GM04503 (cell line): ENCODE measurements around the gene RPS25.
"Not testable (repeated sequence)": the region's sequence is repeated elsewhere in the genome, so short reads cannot be mapped to it uniquely, and the experiment has no call there.

Source experiments
- DNase-seq: peaks from one replicate; pipeline ENCODE4 v3.0.0-alpha.2; 2012; ENCODE audit warnings: low read depth

Gene RPS25

DNA sequence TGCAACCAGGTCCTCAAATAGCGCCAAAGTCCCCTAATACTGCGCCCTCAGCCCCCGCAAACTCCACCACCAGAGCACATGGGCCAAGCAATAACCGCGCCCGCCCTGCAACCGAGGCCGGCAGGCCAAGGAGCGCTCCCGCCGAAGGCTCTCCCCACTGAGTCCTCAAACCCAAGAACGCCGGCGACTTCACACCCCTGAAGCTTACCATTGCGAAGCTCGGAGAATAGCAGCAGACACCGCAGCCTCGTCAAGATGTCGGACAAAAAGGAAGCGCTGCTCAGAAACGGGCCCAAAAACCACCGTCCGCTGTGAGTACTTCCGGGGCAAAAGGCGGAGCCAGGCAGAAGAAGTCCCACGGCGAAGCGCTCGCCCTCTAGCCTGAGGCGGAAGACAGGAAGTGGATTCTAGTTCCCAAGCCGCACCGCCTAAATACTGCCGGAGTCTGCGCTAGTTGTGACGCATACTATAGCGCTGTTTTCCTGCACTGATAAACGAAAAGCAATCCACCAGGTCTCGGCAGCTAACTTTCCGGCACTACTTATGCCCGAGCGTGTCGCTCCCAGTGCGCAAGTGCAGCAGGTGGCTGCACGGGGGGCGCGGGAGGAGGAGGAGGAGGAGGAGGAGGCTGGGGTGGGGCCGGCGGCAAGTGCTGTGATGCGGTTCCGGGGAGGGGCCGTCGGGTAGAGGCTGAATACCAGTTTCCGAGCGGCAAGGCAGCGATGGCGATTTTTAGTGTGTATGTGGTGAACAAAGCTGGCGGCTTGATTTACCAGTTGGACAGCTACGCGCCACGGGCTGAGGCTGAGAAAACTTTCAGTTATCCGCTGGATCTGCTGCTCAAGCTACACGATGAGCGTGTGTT lies at the start of gene RPS25, which contains the start of gene TRAPPC4:
Gene RPS25 (minus strand): TSS at position 270 of the 865 bp plus-strand sequence. CDS start 59 bp downstream, at position 211.
Gene TRAPPC4 (plus strand): TSS at position 693 of the 865 bp plus-strand sequence. CDS start 30 bp downstream, at position 723.
- peak; percentile 85 for DNase-seq

DNA sequence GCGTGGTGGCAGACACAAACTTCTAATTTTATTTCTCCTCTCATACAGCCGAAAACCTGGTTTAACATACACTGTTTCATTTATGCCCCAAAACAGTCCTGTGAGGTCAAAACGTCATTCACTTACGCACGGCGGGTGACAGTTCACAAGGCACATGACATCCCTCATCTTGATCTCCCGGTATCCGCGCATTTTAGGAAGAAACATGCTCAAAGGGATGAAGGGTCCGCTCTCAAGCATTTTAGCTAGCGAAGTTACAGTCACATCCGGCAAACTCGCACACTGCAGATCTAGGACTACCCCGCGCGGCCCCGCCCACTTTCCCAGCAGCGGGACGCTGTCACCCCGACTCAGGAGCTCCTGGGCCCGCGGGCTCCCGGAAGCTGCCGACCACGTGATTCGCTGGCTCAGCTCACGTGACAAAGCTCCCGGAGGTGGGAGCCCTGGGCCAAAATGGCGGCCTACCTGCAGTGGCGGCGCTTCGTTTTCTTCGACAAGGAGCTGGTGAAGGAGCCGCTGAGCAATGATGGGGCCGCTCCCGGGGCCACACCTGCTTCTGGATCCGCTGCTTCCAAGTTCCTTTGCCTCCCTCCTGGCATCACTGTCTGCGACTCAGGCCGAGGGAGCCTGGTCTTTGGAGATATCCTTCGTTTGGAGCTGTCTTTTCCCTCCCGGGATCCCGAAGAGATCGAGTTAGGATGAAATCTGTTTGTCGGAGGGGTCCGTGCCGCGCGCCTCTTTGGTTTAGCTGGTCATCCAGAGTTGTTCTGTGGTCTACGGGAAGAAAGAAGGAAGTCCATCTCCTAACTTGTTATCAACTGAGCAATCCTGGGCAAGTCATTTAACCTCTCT lies 49.5 kb upstream of the RPS25 start, which contains the start of gene VPS11:
Gene VPS11 (plus strand): TSS at position 448 of the 852 bp plus-strand sequence. CDS start 6 bp downstream, at position 454.
- DNase-seq = peak; percentile 73

DNA sequence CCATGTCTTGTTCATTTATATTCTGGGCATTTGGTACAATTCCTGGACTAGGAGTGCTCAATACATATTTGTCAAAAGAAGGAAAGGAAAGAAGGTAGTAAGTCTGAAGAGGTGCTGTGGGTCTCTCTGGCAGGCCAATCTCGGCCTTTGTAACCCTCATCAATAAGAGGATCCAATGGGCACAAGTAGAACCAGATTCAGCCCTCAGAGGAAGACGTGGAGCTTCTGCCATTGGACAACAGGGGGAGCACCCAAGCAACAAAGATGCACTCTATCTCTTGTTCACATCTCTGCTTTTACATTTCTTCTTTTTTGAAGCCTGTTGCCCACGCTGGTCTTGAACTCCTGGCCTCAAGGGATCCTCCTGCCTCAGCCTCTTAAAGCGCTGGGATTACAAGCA lies 47.2 kb upstream of the RPS25 start:
- DNase-seq = no peak

DNA sequence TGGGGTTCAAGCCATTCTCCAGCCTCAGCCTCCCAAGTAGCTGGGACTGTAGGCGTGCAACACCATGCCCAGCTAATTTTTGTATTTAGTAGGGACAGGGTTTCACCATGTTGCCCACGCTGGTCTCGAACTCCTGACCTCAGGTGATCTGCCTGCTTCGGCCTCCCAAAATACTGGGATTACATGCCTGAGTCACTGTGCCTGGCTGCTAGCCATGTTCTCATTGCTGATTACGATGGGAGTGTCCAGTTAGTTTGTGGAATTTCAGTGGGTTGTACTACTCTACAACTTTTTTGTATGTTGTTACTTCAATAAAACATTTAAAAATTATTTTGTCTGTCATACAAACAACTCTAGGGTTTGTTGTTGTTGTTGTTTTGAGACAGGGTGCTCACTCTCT lies 44.6 kb upstream of the RPS25 start:
- no peak for DNase-seq

DNA sequence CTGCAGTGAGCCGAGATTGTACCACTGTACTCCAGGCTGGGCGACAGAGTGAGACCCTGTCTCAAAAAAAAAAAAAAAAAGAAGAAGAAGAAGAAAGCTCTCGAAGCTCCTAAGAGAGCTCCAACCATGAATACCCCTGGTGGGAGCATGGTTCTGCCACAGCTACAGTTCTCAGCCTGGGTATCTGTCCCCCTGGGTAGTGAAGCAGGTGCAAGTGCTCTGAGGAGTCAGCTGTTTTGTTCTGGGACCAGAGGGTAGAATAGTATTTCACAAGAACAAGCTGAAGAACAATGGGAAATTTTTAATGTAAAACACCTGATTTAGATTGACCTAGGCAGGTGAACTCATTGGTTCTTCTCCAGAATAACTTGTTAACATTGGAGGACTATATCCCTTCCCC lies 43.1 kb upstream of the RPS25 start:
- no peak for DNase-seq

DNA sequence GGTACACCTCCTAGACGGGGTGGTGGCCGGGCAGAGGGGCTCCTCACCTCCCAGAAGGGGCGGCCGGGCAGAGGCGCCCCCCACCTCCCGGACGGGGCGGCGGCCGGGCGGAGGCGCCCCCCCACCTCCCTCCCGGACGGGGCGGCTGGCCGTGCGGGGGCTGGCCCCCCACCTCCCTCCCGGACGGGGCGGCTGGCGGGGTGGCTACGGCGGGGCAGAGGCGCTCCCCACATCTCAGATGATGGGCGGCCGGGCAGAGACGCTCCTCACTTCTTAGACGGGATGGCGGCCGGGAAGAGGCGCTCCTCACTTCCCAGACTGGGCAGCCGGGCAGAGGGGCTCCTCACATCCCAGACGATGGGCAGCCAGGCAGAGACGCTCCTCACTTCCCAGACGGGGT lies 41.0 kb upstream of the RPS25 start:
- not testable (repeated sequence) for DNase-seq

DNA sequence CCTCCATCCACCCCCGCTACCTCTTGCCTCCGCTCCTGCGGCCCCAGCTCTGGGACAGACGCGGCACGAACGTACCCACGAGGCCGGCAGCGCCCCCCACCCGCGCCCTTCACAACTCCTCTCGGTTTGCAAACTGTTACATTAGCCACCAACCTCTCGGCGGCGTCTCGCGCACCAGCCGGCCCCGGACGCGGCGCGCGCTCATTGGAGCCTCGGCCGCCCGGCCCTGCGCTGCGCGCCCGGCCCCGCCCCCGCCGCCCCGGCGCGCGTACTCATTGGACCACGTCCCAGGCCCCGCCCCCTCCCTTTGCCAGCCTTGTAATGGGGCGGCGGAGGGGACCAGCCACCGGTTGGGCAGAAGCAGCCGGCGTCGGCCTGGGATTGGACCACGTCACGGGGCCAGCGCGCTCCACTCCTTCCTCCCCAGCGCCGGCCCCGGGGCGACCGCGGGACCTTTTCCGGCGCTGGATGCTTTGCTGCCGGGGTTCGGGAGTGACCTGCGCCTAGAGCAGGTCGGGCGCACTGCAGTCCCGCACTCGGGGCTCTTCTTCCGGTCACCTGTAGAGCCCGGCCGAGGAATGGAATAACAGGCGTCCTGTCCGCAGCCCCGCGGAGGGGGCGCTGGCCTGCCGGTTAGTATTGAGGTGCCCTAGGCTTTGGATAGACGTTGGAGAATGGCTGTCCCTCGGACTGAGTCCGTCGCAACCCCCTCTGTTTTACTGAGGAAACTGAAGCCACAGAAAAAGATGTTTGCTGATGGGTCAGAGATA lies 39.0 kb upstream of the RPS25 start, which contains the start of gene HYOU1:
Gene HYOU1 (minus strand): TSS at position 206 of the 770 bp plus-strand sequence. CDS start 1,045 bp downstream, outside the sequence.
- peak; percentile 56 for DNase-seq

DNA sequence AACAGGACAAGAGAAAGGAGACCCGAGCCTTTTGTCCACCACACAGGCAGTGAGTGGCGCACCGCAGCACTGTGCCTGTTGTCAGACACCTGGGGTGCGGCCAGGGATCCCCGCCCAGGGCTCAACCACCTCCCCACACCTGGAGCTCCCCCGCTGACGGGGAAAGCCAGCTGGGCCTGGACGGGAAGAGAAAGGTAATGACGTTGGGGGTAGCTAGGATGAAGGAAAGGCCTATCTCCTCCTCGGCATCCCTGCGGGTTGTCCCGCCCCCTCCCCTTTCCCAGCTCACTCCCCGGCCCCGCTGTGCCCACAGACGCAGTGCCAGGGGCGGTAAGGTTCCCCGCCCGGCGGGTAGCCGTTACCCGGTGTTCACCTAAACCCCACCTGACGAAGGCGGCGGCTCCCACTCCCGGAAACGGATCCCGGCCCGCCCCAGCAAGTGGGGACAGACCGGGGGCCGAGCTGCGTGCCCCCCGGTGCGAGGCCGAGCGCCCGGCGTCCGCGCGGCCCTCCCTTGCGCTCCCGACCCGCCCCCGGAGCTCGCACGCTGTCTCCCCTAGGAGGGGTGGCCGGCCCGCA lies 38.4 kb upstream of the RPS25 start:
- no peak for DNase-seq

DNA sequence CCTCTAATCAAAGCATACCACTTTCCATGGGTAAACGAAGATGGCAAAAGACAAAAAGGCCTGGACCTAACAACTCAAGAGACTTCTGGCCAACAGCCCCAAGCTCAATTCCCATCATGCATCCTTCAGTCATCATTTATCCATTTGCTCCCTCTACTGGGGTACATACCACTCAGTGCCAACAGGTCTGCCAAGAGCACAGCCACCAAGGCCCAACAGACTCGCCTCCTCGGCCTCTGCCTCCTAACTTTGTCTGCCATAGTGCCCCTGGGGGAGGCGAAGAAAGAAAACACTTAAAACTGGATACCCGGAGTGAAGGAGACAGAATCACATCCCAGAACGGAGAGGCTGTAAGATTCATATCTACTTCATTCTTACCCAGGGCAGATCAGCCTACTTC lies 37.8 kb upstream of the RPS25 start:
- no peak for DNase-seq

DNA sequence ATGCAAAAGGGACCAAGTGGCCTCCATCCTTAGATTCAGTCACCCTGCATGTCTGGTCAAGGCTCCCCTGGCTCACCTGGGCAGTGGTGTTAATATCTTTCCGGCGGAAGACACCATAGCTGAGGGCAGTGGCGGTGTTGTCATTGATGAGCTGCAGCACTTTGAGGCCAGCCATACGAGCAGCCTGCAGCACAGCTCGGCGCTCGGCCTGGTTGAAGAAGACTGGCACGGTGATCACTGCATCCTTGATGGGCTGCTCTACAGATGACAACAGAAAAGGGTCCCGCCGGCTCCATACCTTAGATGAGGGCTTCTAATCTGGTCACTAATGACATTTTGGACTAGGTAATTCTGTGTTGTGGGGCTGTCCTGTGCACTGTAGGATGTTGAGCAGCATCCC lies 36.3 kb upstream of the RPS25 start:
- DNase-seq = no peak

DNA sequence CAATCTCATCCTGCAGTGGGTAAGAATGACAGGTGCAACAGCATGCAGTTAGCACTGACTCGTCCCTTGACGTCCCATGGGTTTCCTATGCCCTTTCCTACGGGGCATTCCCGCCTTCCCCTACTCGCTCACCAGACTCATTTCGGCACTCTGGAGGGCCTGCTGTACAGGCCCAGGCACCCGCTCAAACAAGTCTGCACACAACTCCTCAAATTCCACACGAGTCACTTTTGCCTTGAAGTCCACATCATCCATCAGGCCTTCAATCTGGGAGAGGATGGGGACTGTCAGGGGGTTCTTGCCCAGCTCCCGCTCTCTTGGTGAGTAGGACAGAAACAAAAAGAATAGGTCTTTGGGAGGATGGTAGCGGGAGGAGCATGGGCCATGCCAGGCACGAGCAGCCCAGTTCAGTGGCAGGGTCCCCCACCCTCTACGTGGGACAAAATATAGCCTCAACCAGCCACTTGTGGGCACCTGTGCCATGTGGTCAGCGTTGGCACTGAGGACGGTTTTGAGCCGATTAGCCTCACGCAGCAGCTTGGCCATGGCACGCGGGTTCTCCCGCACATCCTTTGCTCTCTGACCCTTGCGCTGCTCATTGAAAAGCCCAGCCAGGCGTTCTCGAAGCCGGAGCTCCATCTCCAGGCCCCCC lies 34.1 kb upstream of the RPS25 start:
- DNase-seq = no peak

DNA sequence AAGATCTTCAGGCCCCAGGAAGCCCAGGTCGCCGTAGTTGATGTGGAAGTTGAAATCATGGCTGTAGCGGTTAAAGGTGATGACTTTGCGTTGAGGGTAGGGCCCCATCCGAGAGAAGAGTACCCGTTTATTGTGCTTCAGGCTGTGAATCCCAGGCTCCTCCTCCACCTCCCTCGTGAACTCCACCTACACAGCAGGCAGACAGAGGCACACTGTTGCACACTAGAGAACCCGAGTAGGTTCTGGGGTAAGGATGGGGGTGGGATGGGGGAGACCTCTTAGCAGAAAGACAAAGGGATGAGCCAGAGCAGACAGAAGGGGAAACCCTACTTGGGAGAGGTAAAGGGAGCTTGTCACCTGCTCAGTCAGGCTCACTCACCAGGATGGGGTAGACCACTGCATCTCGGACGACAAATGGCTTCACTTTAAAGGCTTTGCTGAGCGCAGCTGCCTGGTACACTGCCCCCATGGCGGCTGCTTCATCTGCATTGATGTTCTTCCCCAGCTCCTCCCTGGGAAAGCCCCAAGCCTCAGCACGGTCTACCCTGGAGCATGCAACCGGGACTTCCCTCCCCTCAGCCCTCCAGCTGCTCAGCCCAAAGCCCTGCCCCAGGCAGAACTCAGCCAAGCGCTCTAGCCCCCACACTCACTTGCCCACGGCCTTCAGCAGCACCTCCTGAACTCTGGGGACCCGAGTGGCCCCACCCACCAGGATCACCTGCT lies 33.5 kb upstream of the RPS25 start:
- no peak for DNase-seq

DNA sequence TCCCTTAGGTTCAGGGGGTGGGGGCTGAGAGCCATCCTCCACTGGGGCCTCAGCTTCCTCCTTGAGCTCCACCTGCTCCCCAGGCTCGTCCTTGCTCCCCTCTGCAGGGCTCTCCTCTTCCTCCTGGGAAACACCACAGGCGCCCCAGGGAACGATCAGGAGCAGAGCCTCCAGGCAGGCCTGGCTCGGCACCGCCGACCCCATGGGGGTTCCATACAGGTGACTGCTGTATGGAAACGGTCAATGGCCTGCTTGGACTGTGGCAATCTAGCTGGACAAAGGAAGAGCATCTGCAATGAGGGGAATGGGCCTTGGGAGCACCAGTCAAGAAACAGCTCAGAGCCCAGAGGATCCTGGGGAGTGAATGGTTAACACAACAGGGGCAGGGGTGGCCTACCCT lies 30.9 kb upstream of the RPS25 start:
- DNase-seq = no peak

DNA sequence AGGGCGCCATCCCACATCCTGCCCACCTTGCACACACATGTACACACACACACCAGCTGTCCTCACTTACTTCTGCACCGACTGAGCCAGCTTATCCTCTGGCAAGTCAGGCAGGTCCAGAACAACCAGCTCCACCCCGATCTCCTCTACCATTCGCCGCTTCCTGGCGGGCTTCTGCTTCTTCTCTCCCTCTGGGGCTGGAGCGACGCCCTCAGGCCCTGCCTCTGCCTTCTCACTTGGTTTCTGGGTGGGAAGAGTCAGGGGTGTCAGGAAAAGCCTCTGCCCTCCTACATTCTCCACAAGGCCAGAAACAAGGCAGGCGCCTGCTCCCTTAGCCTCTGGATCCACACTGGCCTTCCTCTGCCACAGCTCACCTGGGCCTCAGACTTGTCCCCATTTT lies 30.5 kb upstream of the RPS25 start:
- no peak for DNase-seq

DNA sequence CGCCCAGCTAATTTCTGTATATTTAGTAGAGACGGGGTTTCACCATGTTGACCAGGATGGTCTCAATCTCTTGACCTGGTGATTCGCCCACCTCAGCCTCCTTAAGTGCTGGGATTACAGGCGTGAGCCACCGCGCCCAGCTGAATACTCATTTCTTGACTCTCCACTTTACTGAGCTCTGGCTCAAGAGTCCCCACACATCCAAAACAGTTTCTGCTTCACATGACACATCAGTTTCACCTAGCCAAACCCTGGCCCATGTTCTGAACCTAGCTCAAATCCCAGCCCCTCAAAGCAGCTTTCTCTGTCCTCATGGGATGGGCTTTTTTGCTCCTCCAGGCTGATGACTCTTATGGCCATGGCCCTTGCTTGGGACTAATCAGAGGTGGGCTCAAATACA lies 29.1 kb upstream of the RPS25 start:
- DNase-seq = no peak

DNA sequence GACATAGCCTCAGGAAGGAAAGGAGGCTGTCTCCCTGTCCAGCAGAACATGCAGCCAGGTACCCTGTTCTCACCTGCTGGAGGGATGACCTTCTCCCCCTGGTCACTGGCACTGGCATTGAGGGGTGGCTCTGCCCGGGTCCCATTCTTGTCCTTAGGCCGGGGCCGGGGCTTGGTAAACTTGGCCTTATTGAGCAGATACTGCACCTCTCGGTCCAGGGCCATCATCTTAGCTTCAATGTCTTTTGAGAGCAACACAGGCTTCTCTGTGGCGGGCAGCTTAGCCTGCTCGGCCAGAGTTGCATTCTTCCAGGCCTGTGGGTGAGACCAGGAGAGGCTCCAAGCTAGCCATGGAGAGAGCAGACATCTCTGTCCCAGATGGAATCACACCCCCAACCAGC lies 28.3 kb upstream of the RPS25 start:
- DNase-seq = no peak

DNA sequence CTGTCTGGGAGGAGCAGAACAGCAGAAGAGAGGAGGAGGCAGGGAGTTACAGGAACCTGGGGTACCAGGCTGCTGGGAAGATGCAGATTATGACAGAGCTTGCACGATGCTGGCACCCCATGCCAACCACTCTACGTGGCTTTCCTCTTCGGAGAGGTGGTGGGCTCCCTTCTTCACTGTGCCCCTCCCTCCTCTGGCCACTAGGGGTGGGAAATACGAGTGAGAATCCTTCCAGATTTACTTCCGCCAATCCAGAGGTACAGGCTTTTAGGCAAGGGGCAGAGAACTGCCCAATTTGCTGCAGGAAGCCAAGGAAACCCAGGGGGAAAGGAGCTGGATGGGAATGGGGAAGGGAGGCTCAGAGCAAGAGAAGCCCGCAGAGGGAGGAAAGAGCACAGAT lies 26.6 kb upstream of the RPS25 start:
- no peak for DNase-seq

DNA sequence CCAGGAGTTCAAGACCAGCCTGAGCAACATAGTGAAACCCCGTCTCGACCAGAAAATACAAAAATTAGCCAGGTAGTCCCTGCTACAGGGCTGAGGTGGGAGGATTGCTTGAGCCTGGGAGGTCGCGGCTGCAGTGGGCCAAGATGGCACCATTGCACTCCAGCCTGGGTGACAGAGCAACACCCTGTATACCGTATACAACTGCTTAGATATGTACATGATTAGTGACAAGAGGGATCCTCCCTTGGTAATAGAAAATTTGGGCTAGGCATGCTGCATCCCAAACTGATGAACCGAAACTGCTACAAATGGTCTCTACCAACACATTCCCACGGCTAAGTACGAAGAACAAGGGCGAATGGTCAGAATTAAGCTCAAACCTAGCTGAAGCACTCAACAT lies 24.8 kb upstream of the RPS25 start:
- no peak for DNase-seq

DNA sequence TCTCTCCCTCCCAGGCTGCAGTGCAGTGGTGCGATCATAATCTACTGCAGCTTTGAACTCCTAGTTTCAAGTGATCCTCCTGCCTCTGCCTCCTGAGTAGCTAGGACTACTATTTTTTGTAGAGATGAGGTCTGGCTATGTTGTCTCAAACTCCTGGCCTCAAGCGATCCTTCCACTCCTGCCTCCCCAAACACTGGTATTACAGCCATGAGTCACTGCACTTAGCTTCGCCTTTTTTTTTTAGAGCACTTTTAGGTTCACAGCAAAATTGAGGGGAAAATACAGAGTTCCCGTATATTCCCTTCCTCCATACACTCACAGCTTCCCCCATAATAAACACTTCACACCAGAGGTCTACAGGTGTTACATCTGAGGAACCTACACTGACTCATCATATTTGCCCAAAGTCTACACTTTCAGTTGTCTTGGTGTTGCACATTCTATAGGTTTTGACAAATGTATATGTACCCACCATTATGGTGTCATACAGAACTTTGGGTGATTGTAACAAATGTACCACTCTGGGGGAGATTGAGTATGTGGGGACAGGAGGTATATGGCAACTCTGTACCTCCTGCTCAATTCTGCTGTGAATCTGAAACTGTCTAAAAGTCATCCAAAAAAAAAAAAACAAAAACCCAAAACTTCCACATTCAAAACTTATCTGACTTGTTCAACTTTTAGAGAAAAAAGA lies 23.8 kb upstream of the RPS25 start:
- DNase-seq = no peak

DNA sequence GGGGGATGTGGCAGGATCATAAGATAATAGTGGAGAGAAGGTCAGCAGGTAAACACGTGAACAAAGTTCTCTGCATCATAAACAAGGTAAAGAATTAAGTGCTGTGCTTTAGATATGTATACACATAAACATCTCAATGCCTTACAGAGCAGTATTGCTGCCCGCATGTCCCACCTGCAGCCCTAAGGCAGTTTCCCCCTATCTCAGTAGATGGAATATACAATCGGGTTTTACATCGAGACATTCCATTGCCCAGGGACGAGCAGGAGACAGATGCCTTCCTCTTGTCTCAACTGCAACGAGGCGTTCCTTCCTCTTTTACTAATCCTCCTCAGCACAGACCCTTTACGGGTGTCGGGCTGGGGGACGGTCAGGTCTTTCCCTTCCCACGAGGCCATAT lies 21.3 kb upstream of the RPS25 start:
- DNase-seq = not testable (repeated sequence)
